ENCODE measurements around the gene HOXD10.

Gene HOXD10

DNA sequence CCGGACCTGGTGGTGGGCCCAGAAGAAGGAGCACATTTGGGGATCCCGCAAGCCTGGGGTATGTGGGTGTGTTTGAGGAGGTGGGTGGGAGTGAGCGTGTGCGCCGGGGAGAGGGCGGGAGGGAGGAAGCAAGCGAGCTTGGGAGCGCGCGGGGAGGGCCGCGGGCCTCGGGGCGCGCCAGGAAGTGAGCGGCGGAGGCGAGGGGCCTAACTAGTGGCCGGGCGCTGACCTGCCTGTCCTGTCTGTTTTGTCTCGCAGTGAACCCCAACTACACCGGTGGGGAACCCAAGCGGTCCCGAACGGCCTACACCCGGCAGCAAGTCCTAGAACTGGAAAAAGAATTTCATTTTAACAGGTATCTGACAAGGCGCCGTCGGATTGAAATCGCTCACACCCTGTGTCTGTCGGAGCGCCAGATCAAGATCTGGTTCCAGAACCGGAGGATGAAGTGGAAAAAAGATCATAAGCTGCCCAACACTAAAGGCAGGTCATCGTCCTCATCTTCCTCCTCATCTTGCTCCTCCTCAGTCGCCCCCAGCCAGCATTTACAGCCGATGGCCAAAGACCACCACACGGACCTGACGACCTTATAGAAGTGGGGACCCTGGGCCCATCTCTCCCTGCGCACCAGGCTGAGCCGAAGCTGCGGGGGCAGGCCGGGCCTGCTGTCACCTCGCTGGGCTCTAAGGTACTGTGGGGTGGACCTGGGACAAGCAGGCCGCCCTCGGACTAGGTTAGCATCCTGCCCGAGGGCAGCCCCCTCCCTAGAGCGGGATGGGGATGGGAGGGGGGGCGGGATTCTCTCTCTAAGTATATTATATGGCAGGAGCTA is 36.0 kb downstream of the HOXD10 start:
- DNase-seq, result no peak
- Histone ChIP-seq H3K9me3 (ENCODE audit: severe bottlenecking) (peaks cover 4% of the 10 kb centered on the region), H3K27me3 (ENCODE audit: insufficient read depth, low read depth, severe bottlenecking) (peaks cover 93% of the 10 kb centered on the region), H3K27ac (no peak overlapping the region), H3K4me3 (ENCODE audit: low read depth, low read length) (no peak overlapping the region), H3K36me3 (no peaks in the 10 kb centered on the region)
- TF ChIP-seq, protein P1, sequence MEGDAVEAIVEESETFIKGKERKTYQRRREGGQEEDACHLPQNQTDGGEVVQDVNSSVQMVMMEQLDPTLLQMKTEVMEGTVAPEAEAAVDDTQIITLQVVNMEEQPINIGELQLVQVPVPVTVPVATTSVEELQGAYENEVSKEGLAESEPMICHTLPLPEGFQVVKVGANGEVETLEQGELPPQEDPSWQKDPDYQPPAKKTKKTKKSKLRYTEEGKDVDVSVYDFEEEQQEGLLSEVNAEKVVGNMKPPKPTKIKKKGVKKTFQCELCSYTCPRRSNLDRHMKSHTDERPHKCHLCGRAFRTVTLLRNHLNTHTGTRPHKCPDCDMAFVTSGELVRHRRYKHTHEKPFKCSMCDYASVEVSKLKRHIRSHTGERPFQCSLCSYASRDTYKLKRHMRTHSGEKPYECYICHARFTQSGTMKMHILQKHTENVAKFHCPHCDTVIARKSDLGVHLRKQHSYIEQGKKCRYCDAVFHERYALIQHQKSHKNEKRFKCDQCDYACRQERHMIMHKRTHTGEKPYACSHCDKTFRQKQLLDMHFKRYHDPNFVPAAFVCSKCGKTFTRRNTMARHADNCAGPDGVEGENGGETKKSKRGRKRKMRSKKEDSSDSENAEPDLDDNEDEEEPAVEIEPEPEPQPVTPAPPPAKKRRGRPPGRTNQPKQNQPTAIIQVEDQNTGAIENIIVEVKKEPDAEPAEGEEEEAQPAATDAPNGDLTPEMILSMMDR (IDR thresholded peaks at IDR 0.05; ENCODE audit: low read depth, low read length), result no peak

DNA sequence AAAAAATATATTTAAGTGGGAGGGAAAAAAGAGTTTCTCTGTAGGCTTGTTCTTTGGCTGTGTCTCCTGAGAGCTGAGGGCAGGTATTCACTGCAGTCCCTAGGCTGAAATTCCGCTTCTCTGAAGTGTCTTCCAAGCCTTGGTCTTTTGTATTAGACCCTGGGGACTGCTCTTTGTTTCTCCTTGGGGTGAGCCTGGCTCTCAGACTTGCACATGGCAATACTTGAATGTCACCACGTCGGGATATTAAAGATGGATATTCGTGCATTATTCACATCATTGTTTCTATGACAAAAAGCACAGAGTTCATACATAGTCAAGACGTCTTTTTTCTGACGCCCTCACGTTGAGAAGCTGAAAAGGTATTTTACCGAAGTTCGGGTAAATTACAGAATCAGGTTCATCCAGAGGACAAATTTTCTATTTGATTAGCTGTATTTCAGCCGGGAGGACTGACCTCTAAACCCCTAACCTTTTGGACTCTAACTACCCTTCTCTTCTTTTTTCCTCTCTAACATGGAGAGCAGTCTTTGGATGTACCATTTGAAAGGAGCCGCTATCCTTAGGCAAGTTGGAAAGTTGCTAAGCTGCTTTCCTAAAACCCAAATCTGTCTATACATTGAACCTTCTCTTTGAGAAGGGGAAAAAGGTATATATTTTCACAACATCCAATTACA is 38.1 kb downstream of the HOXD10 start:
- no peak for DNase-seq
- no peak overlapping the region for H3K4me3 ChIP-seq (ENCODE audit: low read depth, low read length)
- H3K27me3 ChIP-seq (ENCODE audit: insufficient read depth, low read depth, severe bottlenecking), result peaks cover 92% of the 10 kb centered on the region
- peaks cover 4% of the 10 kb centered on the region for H3K9me3 ChIP-seq (ENCODE audit: severe bottlenecking)
- TF ChIP-seq, protein P1 (IDR thresholded peaks at IDR 0.05; ENCODE audit: low read depth, low read length), result no peak
- H3K36me3 ChIP-seq, result no peaks in the 10 kb centered on the region
- H3K27ac ChIP-seq, result no peak overlapping the region

DNA sequence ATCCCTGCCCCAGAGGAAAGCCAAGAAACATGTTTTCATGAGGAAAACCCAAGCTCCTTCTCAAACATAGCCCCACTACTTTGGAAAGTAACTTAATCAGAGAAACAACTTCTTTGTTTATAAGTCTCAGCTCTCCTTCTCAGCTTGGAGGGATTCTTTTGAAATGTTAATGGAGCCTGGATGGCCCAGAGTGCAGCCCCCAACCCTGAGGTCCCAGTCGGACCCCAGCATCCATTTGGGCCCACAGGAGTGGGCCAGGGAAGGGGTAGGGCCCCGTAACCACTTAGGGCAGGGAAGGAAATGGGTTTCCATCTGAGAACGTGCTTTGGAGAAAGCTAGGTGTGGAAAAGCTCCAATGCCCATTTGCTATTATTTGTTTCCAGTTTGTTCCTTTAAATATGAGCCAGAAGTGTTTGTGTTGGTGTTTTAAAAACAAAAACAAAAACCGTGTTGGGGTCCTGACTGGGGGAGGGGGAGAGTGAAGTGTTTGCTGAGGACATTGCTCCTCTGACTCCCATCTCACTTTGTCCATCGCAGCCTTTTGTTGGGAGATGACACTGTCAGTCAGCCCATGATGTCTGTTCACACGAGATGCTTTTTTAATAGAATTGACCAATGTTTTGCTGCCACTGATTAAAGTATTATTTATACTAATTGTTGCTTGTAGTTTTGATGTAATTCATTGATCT is 38.9 kb downstream of the HOXD10 start:
- peaks cover 12% of the 10 kb centered on the region for H3K9me3 ChIP-seq (ENCODE audit: severe bottlenecking)
- TF ChIP-seq, protein P1 (IDR thresholded peaks at IDR 0.05; ENCODE audit: low read depth, low read length), result no peak
- no peak overlapping the region for H3K4me3 ChIP-seq (ENCODE audit: low read depth, low read length)
- no peak for DNase-seq
- no peaks in the 10 kb centered on the region for H3K36me3 ChIP-seq
- no peak overlapping the region for H3K27ac ChIP-seq
- peaks cover 92% of the 10 kb centered on the region for H3K27me3 ChIP-seq (ENCODE audit: insufficient read depth, low read depth, severe bottlenecking)

DNA sequence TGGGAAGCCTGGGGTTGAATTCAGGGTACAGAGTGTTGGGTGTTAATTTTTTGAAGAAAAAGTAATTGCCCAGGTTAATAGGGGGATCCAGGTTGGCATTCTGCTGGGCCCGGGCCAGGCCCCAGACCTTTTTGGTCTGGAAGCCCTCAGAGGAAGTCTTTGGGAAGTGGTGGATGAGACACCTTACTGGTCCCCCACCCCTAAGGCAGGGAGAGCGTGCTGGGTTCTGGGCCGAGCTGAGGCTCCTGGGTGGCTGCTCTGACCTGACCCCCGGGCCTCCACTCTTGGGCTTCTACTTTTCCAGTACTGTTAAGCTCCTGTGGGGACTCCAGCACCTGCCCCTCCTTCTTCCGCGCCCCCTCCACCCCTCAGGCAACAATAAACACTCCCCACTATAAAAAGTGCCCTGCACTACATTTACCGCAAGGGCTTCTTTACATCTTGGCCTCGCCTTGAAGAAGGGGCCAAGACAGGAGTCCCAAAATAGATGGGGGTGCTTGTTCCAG is 39.8 kb downstream of the HOXD10 start:
- Histone ChIP-seq H3K4me3 (ENCODE audit: low read depth, low read length) (no peak overlapping the region), H3K27me3 (ENCODE audit: insufficient read depth, low read depth, severe bottlenecking) (peaks cover 92% of the 10 kb centered on the region), H3K27ac (no peak overlapping the region), H3K9me3 (ENCODE audit: severe bottlenecking) (peaks cover 19% of the 10 kb centered on the region), H3K36me3 (no peaks in the 10 kb centered on the region)
- TF ChIP-seq, protein P1 (IDR thresholded peaks at IDR 0.05; ENCODE audit: low read depth, low read length), result no peak
- DNase-seq, result no peak

DNA sequence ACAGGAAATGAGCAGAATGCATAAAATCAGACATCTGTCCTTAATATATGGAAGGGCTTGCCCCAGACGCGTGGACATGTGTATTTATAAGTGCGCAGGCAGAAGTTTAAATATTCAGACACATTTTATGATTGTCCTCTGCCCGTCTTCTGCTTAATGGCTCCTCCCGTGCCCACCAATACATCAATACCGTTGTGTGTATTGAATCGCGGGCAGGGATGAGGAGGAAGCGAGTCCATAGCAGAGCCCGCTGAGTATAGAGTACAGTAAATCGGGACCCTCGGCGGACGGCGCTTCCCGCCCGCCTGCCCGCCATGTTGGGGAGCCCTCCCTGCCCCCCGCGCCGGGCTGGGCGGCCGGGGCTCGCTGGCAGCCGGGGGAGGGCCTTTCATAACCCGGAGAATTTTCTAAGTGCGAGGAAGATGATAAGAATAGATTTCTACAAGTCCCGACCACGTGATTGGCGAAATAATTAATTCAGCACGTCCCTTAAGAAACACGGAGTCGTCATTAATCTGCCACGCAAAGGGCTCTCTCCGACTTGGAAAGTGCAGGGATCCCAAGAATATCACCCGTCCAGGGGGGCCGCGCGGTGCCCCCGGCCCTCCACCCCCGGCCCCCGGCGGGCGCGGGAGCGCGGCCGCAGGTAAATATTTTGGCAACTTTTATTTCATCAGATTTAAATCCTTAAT is 40.4 kb downstream of the HOXD10 start, which contains the start of gene HOXD3:
Gene HOXD3 (plus strand): TSS at position 501 of the 692 bp plus-strand sequence. CDS start 11,808 bp downstream, outside the sequence.
- no peak for DNase-seq
- peaks cover 92% of the 10 kb centered on the region for H3K27me3 ChIP-seq (ENCODE audit: insufficient read depth, low read depth, severe bottlenecking)

More for the DNA sequence above, 40.4 kb downstream of the HOXD10 start, which contains the start of gene HOXD3:
- H3K27ac ChIP-seq, result no peak within 1 kb of the TSS
- TF ChIP-seq, protein P1 (IDR thresholded peaks at IDR 0.05; ENCODE audit: low read depth, low read length), result no peak
- peak within 1 kb of the TSS; percentile 31 for H3K4me3 ChIP-seq (ENCODE audit: low read depth, low read length)
- H3K9me3 ChIP-seq (ENCODE audit: severe bottlenecking), result peaks cover 19% of the 10 kb centered on the region
- H3K36me3 ChIP-seq, result no peaks in the 10 kb centered on the region
